HEK293 (cell line): ENCODE results near the gene CEBPE.
A peak's percentile ranks its signal among the peaks of the same experiment; 100 is the strongest.

Source experiments
- CTCF ChIA-PET: fragments of 350-600 bp; formaldehyde crosslinking; extraction: SDS; loops from one replicate; lab custom pipeline; 2021; ENCODE audit warnings: antibody characterized with exemption; lab: Yijun Ruan, JAX
- POLR2A ChIA-PET: fragments of 300-600 bp; formaldehyde crosslinking; extraction: SDS; loops from one replicate; lab custom pipeline; 2020; ENCODE audit warnings: antibody characterized with exemption, inconsistent platforms; lab: Yijun Ruan, JAX
- H3K27ac ChIP-seq: fragments of 200-500 bp; sonication (Bioruptor generic); 2 replicates; pipeline ENCODE4 v1.5.1; 2014; ENCODE audit warnings: low read depth, low read length, control low read depth, inconsistent platforms; ENCODE audit errors: extremely low read depth
- H3K36me3 ChIP-seq, 2 experiments: fragments of 200-500 bp in 1 of 2; sonication (Bioruptor generic) in 1 of 2; 1 replicate in 1 of 2; 2 replicates in 1 of 2; pipeline ENCODE4 v1.5.1; 2014 to 2017; ENCODE audit warnings: inconsistent platforms in 2 of 2, low read length in 2 of 2; ENCODE audit not compliant: control insufficient read depth in 2 of 2, insufficient read depth in 1 of 2
- H3K4me1 ChIP-seq: fragments of 200-500 bp; sonication (Bioruptor generic); 2 replicates; pipeline ENCODE4 v1.5.1; 2014; ENCODE audit warnings: mild to moderate bottlenecking, low read length, inconsistent platforms; ENCODE audit not compliant: control insufficient read depth, insufficient read depth
- H3K4me3 ChIP-seq: 2 replicates; pipeline ENCODE4 v1.5.1; 2011; ENCODE audit warnings: low read depth, mild to moderate bottlenecking, control low read depth, low read length, moderate library complexity
- H3K9me3 ChIP-seq: fragments of 200-500 bp; sonication (Bioruptor generic); 2 replicates; pipeline ENCODE4 v1.5.1; 2014; ENCODE audit warnings: low read depth, low read length, inconsistent platforms; ENCODE audit not compliant: control insufficient read depth, insufficient read depth
- BCL11A ChIP-seq: fragments of 450-650 bp; formaldehyde crosslinking; IDR thresholded peaks from 2 replicates; pipeline ENCODE4 v1.5.1; 2016; ENCODE audit warnings: low read depth, missing biosample characterization, missing genetic modification characterization
- KLF16 ChIP-seq: fragments of 450-650 bp; formaldehyde crosslinking; IDR thresholded peaks from 2 replicates; pipeline ENCODE4 v1.5.1; 2017; ENCODE audit warnings: missing biosample characterization, missing genetic modification characterization
- PRDM10 ChIP-seq: fragments of 450-650 bp; formaldehyde crosslinking; IDR thresholded peaks from 2 replicates; pipeline ENCODE4 v1.5.1; 2016; ENCODE audit warnings: missing biosample characterization, missing genetic modification characterization
- REPIN1 ChIP-seq: fragments of 450-650 bp; formaldehyde crosslinking; IDR thresholded peaks from 2 replicates; pipeline ENCODE4 v1.5.1; 2017; ENCODE audit warnings: missing biosample characterization, missing genetic modification characterization, low read depth
- WT1 ChIP-seq: fragments of 450-650 bp; formaldehyde crosslinking; IDR thresholded peaks from 2 replicates; pipeline ENCODE4 v1.5.1; 2016; ENCODE audit warnings: missing biosample characterization, missing genetic modification characterization
- YY2 ChIP-seq: fragments of 450-650 bp; formaldehyde crosslinking; IDR thresholded peaks from 2 replicates; pipeline ENCODE4 v1.5.1; 2016; ENCODE audit warnings: missing biosample characterization, missing genetic modification characterization
- ZBTB1 ChIP-seq: fragments of 450-650 bp; formaldehyde crosslinking; IDR thresholded peaks from 2 replicates; pipeline ENCODE4 v1.5.1; 2016; ENCODE audit warnings: missing biosample characterization, missing genetic modification characterization
- ZBTB20 ChIP-seq: fragments of 450-650 bp; formaldehyde crosslinking; IDR thresholded peaks from 2 replicates; pipeline ENCODE4 v1.5.1; 2016; ENCODE audit warnings: missing biosample characterization, missing genetic modification characterization
- ZBTB8A ChIP-seq: fragments of 450-650 bp; formaldehyde crosslinking; IDR thresholded peaks from 2 replicates; pipeline ENCODE4 v1.5.1; 2016; ENCODE audit warnings: missing biosample characterization, missing genetic modification characterization
- ZIC2 ChIP-seq: fragments of 450-650 bp; formaldehyde crosslinking; IDR thresholded peaks from 2 replicates; pipeline ENCODE4 v1.5.1; 2016; ENCODE audit warnings: missing biosample characterization, missing genetic modification characterization
- ZNF10 ChIP-seq: fragments of 450-650 bp; formaldehyde crosslinking; IDR thresholded peaks from 2 replicates; pipeline ENCODE4 v1.5.1; 2017; ENCODE audit warnings: missing biosample characterization, missing genetic modification characterization
- ZNF146 ChIP-seq: fragments of 450-650 bp; formaldehyde crosslinking; IDR thresholded peaks from 2 replicates; pipeline ENCODE4 v1.5.1; 2016; ENCODE audit warnings: missing biosample characterization, missing genetic modification characterization
- ZNF169 ChIP-seq: fragments of 450-650 bp; formaldehyde crosslinking; IDR thresholded peaks from 2 replicates; pipeline ENCODE4 v1.5.1; 2016; ENCODE audit warnings: missing biosample characterization, missing genetic modification characterization
- ZNF341 ChIP-seq: fragments of 450-650 bp; formaldehyde crosslinking; IDR thresholded peaks from 2 replicates; pipeline ENCODE4; 2016; ENCODE audit warnings: low read depth, missing biosample characterization, missing genetic modification characterization
- ZNF398 ChIP-seq: fragments of 450-650 bp; formaldehyde crosslinking; IDR thresholded peaks from 2 replicates; pipeline ENCODE4 v1.5.1; 2017; ENCODE audit warnings: missing biosample characterization, missing genetic modification characterization
- ZNF548 ChIP-seq: fragments of 450-650 bp; formaldehyde crosslinking; IDR thresholded peaks from 2 replicates; pipeline ENCODE4 v1.5.1; 2016; ENCODE audit warnings: missing biosample characterization, missing genetic modification characterization
- ZNF645 ChIP-seq: fragments of 450-650 bp; formaldehyde crosslinking; IDR thresholded peaks from 2 replicates; pipeline ENCODE4; 2016; ENCODE audit warnings: missing biosample characterization, missing genetic modification characterization
- ZNF658 ChIP-seq: fragments of 450-650 bp; formaldehyde crosslinking; IDR thresholded peaks from 2 replicates; pipeline ENCODE4; 2016; ENCODE audit warnings: missing biosample characterization, missing genetic modification characterization
- ZNF791 ChIP-seq: fragments of 450-650 bp; formaldehyde crosslinking; IDR thresholded peaks from 2 replicates; pipeline ENCODE4 v1.5.1; 2016; ENCODE audit warnings: missing biosample characterization, missing genetic modification characterization
- ZNF843 ChIP-seq: fragments of 450-650 bp; formaldehyde crosslinking; IDR thresholded peaks from 2 replicates; pipeline ENCODE4 v1.5.1; 2016; ENCODE audit warnings: missing biosample characterization, missing genetic modification characterization
- TF ChIP-seq, protein P1 (sequence below): fragments of 450-650 bp; formaldehyde crosslinking; IDR thresholded peaks from 2 replicates; pipeline ENCODE4 v1.5.1; 2016; ENCODE audit warnings: missing biosample characterization, missing genetic modification characterization
- TF ChIP-seq, protein P2 (sequence below): fragments of 450-650 bp; formaldehyde crosslinking; IDR thresholded peaks from 2 replicates; pipeline ENCODE4 v1.5.1; 2016; ENCODE audit warnings: missing biosample characterization, missing genetic modification characterization

Gene CEBPE

DNA sequence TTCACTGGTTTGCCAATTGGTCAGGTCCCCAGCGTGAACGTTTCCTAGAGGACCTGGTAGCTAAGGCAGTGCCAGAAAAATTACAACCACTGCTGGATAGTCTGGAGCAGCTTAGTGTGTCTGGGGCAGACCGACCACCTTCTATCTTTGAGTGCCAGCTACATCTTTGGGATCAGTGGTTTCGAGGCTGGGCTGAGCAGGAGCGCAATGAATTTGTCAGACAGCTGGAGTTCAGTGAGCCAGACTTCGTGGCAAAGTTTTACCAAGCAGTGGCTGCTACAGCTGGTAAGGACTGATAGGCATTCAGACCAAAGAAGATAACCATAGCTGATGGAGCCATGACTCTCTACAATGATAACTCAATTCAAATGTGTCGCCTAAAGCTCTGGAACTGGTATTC, 21.3 kb downstream of the CEBPE start:
- Histone ChIP-seq H3K9me3 (no peaks in the 10 kb centered on the region), H3K4me1 (peaks cover 10% of the 10 kb centered on the region; the same call in 1 of the 2 replicates), H3K27ac (no peak overlapping the region), H3K36me3 (peaks cover 8 to 33% of the 10 kb centered on the region in 2 experiments)
- CTCF ChIA-PET: interaction anchor here (0.8 to 2.0 kb wide), 3 partner anchors 29 to 112 kb away, joined by 3 to 6 read pairs (median 5); no protein-coding TSS in a partner anchor
- POLR2A ChIA-PET: no interaction called here
- TF ChIP-seq, protein P1, sequence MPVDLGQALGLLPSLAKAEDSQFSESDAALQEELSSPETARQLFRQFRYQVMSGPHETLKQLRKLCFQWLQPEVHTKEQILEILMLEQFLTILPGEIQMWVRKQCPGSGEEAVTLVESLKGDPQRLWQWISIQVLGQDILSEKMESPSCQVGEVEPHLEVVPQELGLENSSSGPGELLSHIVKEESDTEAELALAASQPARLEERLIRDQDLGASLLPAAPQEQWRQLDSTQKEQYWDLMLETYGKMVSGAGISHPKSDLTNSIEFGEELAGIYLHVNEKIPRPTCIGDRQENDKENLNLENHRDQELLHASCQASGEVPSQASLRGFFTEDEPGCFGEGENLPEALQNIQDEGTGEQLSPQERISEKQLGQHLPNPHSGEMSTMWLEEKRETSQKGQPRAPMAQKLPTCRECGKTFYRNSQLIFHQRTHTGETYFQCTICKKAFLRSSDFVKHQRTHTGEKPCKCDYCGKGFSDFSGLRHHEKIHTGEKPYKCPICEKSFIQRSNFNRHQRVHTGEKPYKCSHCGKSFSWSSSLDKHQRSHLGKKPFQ (tag by site-specific recombination): no peak
- no peak for TF ChIP-seq ZIC2 (tag by site-specific recombination)
- TF ChIP-seq WT1: no peak
- TF ChIP-seq ZNF843: no peak
- TF ChIP-seq BCL11A (tag by site-specific recombination): no peak
- TF ChIP-seq ZNF146 (tag by site-specific recombination): peak; percentile 1; the same call in 1 of the 2 replicates
- no peak for TF ChIP-seq ZBTB8A (tag by site-specific recombination)
- TF ChIP-seq, all 188 proteins: peak for 1
- H3K4me3 ChIP-seq: no peak overlapping the region

- H3K4me3 ChIP-seq: peak within 1 kb of the TSS; percentile 97
- CTCF ChIA-PET: interaction anchor here (0.6 to 3.7 kb wide), 19 partner anchors 14 to 1052 kb away, joined by 3 to 36 read pairs (median 5); partner anchors contain the start of genes CEBPE and RNF31
- peaks cover 28 to 54% of the 10 kb centered on the region in 2 experiments for H3K36me3 ChIP-seq
- H3K9me3 ChIP-seq: no peaks in the 10 kb centered on the region
- peak within 1 kb of the TSS; percentile 92 for H3K27ac ChIP-seq
- H3K4me1 ChIP-seq: peaks cover 10% of the 10 kb centered on the region; the same call in 1 of the 2 replicates
- POLR2A ChIA-PET: interaction anchor here (0.6 to 3.3 kb wide), 31 partner anchors 9 to 1046 kb away, joined by 3 to 48 read pairs (median 7); partner anchors contain the start of genes AJUBA, BCL2L2, CIROP and EMC9
- TF ChIP-seq ZNF645 (tag by site-specific recombination): no peak
- no peak for TF ChIP-seq ZNF658 (tag by site-specific recombination)
- no peak for TF ChIP-seq ZNF548 (tag by site-specific recombination)
- no peak for TF ChIP-seq ZNF791 (tag by site-specific recombination)
- TF ChIP-seq REPIN1 (tag by site-specific recombination): no peak
- no peak for TF ChIP-seq ZNF169 (tag by site-specific recombination)
- no peak for TF ChIP-seq BCL11A (tag by site-specific recombination)
- no peak for TF ChIP-seq ZBTB1 (tag by site-specific recombination)
- TF ChIP-seq, protein P2, sequence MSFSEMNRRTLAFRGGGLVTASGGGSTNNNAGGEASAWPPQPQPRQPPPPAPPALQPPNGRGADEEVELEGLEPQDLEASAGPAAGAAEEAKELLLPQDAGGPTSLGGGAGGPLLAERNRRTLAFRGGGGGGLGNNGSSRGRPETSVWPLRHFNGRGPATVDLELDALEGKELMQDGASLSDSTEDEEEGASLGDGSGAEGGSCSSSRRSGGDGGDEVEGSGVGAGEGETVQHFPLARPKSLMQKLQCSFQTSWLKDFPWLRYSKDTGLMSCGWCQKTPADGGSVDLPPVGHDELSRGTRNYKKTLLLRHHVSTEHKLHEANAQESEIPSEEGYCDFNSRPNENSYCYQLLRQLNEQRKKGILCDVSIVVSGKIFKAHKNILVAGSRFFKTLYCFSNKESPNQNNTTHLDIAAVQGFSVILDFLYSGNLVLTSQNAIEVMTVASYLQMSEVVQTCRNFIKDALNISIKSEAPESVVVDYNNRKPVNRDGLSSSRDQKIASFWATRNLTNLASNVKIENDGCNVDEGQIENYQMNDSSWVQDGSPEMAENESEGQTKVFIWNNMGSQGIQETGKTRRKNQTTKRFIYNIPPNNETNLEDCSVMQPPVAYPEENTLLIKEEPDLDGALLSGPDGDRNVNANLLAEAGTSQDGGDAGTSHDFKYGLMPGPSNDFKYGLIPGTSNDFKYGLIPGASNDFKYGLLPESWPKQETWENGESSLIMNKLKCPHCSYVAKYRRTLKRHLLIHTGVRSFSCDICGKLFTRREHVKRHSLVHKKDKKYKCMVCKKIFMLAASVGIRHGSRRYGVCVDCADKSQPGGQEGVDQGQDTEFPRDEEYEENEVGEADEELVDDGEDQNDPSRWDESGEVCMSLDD (tag by site-specific recombination): peak; percentile 77; the same call in 1 of the 2 replicates
- TF ChIP-seq ZNF398: no peak
- TF ChIP-seq KLF16 (tag by site-specific recombination): 0 out of 2 replicates have a peak, but pooled peaks have one; percentile 26
- TF ChIP-seq ZNF10 (tag by site-specific recombination): 0 out of 2 replicates have a peak, but pooled peaks have one; percentile 20
- TF ChIP-seq ZBTB20: peak; percentile 93
- no peak for TF ChIP-seq YY2 (tag by site-specific recombination)
- TF ChIP-seq ZNF341: peak; percentile 53
- TF ChIP-seq PRDM10 (tag by site-specific recombination): peak; percentile 94
These were observed 23.6 kb downstream of the CEBPE start, which contains the start of gene C14orf119 for GRCh38 chr14:23095196-23096108. TSS of gene C14orf119 (plus strand) at chr14:23095505. CDS start at chr14:23097659, 2,154 bp downstream.
